GM21447 (cell line): Measurements from ENCODE around the gene AP2M1.
A peak's percentile ranks its signal among the peaks of the same experiment; 100 is the strongest.

Source experiments
- ATAC-seq: cut with Tn5 transposase; IDR thresholded peaks from one replicate; pipeline ENCODE4 v1.9.1; 2021; ENCODE audit not compliant: unreplicated experiment

AP2M1 gene

DNA sequence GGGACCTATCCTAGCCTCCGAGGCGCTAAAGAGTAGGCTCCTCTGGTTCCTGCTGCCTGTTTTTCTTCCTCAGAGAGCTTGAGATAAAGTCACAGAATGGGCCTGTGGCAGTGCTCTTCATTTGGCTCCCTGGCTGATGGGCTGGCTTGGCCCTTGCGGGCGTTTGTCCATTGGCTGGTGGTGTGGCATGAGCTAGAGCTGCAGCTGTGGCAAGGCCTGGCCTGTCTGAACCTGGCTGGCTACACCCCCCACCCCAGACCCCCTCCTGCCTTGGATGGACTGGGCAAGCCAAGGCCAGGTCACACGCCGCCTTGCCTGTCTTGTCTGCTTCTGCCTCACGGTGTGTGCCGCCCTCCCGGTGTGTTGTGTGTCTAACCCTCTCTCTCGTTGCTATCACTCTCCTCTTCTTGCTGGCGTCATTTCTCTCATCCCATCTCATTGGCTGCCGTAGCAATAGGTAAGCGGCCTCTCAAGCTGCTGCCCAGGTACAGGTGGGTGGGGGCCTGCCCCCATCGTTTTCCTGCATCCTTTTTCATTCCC is 3.2 kb downstream of the AP2M1 start:
- ATAC-seq: no peak

DNA sequence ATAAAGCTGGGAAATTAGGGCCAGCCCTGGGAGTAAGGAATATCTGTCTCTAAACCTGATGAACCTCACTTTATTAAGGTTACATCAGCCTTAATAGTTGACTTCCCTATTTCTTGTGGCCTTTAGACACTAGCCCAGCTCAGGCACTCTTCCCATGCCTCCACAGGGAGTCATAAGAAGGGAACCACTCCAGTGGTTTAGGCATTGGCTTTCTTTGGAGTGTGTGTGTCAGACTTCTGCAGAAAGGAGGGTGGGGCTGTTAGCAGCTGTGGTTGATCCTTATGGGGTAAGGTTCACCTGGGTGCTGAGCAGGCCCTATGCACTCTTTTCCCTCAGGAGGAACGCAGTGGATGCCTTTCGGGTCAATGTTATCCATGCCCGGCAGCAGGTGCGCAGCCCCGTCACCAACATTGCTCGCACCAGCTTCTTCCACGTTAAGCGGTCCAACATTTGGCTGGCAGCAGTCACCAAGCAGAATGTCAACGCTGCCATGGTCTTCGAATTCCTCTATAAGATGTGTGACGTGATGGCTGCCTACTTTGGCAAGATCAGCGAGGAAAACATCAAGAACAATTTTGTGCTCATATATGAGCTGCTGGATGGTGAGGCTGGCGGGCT is 4.0 kb downstream of the AP2M1 start:
- no peak for ATAC-seq

DNA sequence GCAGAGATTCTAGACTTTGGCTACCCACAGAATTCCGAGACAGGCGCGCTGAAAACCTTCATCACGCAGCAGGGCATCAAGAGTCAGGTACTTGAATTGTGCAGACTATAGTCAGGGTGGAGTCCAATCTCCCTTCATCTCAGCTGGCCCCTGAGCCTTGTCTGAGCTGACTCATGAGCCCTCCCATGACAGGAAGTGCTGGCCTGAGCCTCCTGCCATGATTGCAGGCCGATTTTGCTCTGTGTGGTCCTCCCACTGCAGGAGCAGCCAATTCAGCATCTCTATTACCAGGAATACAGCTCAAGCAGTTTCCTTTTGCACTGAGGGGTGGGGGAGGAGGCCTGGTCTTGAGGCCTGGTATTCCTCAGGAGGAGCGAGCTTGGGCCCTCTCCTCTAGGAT is 5.5 kb downstream of the AP2M1 start:
- no peak for ATAC-seq

DNA sequence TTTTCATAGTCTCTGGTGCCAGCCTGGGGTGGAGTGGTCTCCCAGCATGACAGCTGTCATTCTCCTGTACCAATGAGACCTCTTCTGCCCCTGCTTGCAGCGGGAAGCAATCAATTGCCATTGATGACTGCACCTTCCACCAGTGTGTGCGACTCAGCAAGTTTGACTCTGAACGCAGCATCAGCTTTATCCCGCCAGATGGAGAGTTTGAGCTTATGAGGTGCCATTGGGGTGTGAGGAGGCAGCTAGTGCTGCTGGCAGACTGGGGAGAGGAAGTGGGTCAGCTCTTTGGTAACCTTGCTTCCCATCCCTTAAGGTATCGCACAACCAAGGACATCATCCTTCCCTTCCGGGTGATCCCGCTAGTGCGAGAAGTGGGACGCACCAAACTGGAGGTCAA is 6.9 kb downstream of the AP2M1 start:
- ATAC-seq: no peak

DNA sequence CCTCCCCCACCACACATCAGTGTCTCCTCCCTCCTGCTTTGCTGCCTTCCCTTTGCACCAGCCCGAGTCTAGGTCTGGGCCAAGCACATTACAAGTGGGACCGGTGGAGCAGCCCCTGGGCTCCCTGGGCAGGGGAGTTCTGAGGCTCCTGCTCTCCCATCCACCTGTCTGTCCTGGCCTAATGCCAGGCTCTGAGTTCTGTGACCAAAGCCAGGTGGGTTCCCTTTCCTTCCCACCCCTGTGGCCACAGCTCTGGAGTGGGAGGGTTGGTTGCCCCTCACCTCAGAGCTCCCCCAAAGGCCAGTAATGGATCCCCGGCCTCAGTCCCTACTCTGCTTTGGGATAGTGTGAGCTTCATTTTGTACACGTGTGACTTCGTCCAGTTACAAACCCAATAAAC is 9.0 kb downstream of the AP2M1 start:
- no peak for ATAC-seq

DNA sequence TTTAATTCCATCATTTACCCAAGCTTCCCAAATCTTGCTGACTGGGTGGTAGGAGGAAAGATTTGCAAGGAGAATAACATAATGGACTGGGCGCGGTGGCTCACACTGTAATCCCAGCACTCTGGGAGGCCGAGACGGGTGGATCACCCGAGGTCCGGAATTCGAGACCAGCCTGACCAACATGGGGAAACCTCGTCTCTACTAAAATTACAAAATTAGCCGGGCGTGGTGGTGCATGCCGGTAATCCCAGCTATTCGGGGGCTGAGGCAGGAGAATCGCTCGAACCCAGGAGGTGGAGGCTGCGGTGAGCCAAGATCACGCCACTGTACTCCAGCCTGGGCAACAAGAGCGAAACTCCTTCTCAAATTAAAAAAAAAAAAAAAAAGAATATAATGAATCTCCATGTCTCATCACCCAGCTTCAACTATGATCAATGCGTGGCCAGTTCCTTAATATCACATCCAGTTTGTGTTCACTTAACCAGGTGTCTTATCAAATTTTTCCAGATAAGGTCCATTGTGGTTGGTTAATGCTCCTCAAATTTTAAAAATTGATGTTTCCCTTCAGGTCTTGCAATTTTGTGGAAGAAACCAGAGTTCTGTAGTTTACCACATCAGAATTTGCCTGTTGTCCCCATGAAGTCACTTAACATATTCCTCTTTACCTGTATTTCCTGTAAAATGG is 10.0 kb downstream of the AP2M1 start:
- no peak for ATAC-seq

DNA sequence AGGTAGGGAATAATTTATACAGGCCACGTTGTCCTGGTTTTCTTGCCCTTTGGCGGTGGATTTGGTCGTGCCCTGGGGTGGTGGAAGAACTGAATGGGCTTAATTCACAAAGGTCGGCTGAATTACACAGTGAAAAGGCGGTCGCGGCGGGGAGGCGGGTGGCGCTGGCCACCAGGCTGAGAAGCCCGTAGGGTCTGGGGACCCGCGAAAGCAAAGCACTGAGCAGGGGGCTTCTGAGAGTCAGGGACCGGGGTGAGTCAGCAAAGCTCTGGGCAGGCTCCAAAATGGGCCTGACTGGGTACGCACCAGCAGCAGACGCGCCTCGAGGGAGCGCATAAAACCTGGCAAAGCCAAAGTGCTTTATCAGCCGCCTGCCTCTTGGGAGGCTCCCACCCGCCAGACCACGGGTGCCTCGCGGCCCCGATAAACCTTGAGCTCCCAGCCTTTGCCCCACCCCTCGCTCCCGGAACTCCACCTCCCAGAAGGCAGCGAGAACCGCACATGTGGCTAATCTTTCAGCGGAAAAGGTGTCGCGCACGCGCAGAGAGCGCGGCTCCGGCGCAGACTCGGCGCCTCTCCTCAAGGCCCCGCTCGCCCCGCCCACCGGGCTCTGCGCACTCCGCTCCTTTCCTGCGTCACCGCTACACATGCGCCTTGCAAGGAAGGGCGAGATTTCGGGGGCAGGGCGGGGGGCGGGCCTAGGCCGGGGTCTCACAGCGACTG is 11.0 kb downstream of the AP2M1 start:
- peak; percentile 93 for ATAC-seq

DNA sequence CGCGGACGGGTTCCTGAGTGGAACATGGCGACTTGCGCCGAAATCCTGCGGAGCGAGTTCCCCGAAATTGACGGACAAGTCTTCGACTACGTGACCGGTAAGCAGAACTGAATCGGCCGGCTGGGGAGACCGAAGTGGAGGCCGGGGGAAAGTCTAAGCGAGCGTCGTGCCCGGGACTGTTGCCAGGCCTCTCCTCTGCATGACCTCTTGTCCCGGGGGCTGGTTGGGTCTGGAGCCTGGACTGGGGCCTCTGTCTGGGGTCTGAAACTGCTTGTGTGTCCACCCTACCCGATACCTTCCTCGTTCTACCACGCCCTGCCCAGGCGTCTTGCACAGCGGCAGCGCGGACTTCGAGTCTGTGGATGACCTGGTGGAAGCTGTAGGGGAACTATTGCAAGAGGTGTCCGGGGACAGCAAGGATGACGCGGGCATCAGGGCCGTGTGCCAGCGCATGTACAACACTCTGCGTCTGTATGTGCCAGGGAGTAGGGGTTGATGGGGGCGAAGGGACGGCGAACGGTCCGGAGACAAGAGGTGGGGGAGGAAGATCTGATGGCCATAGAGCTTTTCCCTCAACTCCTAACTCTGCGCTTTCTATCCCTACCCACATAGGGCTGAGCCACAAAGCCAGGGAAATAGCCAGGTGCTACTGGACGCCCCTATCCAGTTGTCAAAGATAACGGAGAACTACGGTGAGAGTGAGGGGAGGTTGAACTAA is 11.7 kb downstream of the AP2M1 start, which contains the start of gene ABCF3:
Gene ABCF3 (plus strand): TSS at position 16 of the 718 bp plus-strand sequence. CDS start 9 bp downstream, at position 25.
- peak; percentile 21 for ATAC-seq

DNA sequence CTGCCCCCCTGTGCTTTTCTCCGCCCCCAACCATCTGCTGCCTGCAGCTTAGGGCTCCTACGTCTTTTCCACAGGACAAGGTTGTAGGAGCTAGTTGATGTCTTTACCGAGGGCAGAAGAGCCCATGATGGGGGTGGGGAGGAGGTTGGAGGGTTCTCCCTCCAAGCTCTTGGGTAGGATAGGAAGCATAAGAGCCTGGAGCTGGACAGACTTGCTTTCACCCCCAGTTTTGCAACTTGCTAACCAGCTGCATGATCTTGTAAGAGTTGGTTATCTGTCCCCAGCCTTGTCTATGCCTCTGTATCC is 12.2 kb downstream of the AP2M1 start:
- no peak for ATAC-seq

DNA sequence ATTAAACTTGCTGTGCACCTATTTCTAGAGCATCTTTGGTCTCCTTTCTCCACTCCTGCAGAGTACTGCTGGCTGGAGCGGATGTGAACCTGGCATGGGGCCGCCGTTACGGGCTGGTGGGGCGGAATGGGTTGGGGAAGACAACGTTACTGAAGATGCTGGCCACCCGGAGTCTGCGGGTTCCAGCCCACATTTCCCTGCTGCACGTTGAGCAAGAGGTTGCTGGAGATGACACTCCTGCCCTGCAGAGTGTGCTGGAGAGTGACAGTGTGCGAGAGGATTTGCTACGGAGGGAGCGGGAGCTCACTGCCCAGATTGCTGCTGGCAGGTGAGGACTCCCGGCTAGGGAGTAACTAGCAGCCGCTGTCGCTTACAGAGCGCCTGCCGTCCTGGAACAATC is 13.4 kb downstream of the AP2M1 start:
- no peak for ATAC-seq

DNA sequence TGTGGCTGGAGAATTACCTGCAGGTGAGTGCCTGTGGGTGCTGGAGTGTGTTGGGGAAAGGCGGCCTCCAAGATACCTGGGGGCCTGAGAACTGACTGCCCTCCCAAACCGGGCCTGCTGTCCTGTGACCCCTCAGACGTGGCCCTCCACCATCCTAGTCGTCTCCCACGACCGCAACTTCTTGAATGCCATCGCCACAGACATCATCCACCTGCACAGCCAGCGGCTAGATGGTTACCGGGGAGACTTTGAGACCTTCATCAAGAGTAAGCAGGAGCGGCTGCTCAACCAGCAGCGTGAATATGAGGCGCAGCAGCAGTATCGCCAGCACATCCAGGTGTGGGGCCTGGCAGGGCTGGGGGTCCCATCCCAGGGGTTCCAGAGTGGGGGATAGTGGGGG is 14.8 kb downstream of the AP2M1 start:
- no peak for ATAC-seq

DNA sequence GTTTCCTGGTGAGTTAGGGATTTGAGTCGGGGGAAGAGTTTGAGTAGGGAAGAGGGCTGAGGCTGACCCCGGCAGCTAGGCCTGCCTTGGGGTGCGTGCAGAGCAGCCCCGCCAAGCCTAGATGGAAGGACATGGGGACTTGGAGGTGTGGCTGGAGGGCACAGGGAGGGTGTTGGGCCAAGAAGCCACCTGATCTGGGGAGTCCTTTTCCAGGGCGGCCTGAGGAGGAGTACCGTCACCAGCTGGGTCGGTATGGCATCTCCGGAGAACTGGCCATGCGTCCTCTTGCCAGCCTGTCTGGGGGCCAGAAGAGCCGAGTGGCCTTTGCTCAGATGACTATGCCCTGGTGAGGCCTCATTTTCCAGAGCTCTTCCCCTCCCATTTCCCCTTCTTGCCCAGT is 18.2 kb downstream of the AP2M1 start:
- no peak for ATAC-seq

DNA sequence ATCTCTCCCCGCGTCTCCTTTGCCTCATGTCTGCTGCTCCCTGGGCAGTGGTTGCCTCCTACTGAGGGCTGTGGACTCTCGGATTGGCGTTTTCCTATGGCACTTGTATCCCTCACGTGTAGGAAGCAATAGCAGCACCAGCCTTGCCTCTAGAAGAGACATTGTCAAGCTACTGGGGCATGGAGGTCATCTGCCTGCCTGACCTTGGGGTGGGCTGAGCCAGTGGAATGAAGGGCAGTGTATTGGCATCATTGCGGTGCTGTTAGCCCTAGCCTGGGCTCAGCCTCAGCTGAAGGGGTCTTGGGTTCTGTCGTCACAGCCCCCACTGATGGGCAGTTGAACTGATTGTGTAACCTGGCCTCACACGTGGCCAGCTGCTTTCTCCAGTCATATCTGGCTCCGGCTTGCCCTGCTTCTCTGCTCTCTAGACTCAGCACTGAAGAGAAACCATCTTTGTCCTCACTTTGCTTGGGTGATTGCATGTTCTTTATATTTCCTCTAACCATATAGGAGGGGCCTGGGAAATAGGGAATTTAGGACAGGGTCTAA is 19.4 kb downstream of the AP2M1 start:
- ATAC-seq: no peak

DNA sequence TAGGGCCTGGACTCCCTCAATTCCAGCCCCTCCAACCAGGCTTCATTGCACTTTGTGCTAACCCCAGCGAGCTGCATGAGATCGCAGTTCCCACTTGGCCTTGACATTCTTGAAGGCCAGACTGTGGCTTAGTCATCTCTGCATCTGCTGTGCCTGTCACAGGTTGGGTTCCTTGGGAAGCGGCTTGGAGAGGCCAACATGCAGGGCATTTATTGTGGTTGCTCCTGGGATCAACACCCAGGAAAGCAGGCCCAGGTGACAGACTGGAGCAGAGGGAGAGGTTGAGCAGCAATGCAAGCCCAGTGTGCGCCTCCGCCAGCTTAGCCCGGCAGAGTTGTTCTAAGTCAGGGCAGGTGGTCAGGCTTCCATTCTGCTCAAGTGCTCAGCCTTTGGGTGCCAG is 21.9 kb downstream of the AP2M1 start:
- no peak for ATAC-seq

DNA sequence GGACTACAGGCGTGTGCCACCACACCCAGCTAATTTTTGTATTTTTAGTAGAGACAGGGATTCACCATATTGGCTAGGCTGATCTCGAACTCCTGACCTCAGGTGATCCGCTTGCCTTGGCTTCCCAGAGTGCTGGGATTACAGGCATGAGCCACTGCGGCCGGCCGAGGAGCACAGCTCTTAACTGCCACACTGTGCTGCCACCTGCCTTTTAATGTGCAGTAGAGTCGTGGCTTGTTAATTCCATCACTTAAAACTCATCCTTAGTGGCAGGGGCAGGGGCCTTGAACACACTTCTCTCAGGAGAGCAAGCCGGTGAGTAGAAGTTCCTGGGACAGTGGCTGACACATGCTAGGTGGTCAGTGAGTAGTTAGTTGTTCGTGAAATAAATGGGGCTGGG is 23.9 kb downstream of the AP2M1 start:
- ATAC-seq: no peak

DNA sequence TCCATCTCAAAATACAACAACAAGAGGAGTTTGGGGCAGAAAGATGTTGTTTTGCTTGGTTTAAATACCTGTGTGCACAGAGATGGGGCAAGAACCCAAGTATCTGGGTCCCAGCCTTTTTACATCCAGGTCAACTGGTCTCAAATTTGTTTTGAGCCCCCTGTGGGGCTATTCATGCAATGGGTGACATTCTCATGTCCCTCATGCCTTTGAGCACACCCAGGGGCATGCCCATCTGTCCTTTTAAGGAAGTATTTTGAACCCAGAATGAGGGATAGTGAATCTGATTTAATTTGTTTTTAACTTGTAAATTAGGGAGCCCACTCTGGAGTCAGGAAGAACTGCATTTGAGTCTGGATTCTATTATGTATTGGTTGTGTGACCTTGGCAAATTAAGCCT is 26.2 kb downstream of the AP2M1 start:
- ATAC-seq: no peak

DNA sequence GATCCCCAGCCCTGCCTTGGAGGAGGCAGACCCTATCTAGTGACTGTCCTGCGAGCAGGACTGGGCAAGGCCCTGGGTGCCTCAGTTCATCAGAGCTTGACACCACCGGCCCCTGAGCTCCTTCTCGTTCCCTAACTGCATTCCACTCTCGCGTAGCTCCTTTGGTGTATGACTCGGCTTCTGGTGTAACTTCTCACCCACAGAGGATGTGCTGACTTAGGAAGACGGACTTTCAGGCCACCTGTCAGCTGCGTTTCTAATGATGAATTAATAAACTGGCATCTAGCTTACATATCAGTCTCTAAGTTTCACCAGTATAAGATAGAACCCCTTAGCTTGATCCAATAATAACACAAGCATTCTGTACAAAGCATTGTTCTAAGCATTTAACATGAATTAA is 28.9 kb downstream of the AP2M1 start:
- ATAC-seq: no peak

DNA sequence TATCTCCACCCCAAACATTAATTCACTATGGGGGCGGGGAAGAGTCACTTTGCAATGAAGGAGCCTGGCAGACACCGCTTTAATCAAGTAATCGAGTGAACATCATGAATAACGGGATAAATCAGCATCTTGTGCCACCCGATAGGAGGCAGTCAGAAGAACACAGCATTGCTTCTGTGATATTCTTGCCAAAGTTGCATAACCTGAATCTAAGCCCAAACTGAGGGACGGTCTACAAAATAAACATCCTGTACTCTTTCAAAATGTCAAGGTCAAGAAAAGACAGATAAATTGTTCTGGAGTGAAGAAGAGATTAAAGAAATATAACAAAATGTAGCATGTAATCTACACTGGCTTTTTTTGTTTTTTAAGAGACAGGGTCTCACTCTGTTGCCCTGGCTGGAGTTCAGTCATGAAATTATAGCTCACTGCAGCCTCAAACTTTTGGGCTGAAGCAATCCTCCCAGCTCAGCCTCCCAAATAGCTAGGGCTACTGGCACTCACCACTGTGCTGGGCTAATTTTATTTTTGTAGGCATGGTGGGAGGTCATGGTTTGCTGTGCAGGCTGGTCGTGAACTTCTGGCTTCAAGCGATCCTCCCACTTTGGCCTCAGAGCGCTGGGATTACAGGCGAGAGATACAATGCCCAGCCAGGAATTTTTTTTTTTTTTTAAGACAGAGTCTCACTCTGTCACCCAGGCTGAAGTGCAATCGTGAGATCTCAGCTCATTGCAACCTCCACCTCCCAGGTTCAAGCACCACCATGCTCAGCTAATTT is 34.7 kb downstream of the AP2M1 start:
- ATAC-seq: no peak

DNA sequence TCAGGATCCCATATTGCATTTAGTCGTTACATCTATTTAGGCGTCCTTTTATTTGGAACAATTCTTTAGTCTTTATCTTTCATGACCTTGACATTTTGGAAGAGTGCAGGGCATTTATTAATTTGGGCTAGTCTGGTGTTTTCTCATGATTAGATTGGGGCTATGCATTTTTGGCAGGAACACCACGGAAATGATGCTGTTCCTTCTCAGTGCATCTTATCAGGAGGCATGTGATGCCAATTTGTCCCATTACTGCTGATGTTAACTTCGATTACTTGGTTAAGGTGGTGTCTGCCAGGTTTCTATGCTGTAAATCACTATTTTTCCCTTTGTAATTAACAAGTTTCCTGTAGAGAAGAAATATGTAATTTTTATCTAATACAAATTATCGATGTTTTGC is 36.6 kb downstream of the AP2M1 start:
- ATAC-seq: no peak

DNA sequence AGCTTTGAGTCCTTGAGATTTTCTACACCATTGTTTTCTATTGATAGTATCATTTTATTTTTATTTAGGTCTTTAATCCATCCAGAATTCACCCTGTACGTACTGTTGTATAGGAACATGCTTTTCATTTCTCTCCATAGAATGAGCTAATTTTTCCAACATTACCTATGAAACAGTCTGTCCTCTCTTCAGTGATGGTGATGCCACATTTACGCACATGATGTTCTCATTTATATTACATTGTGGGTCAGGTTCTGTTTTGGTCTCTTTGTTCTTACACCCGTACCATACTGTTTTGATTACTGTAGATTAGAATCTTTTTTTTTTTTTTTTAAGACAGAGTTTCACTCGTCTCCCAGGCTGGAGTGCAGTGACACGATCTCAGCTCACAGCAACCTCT is 37.1 kb downstream of the AP2M1 start:
- ATAC-seq: no peak

DNA sequence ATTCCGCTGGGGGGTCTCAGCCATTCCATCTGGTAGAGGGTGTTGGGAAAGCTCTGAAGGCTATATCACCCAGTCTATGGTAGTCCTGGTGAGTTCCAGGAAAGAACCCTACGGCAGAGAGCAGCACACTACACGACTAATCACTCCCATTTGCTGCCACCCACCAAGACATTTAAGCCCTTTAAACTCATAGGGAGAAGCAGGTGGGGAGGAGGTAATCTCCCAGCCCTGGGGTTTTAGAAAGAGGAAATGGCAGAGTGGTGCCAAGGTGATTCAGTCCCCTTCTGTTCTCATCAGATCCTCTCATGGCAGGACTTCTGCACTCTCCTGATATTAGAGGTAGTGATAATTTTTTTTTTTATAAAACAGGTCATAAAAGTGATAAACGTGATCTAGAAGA is 44.2 kb downstream of the AP2M1 start:
- no peak for ATAC-seq
